Stimulated activated CD4-positive, alpha-beta T cell treated with anti-CD3 and anti-CD28 coated beads, Interleukin-15, amount 100 ng/mL, for 1 hour (primary cell): ENCODE results near the gene KCNK18.
"Not testable (repeated sequence)": the region's sequence is repeated elsewhere in the genome, so short reads cannot be mapped to it uniquely, and the experiment has no call there.

Experiments used
- DNase-seq, 2 donors: peaks; one replicate each; pipeline ENCODE4 v3.0.0-alpha.2; 2020; ENCODE audit warnings: low read depth in 1 of 2, low spot score in 1 of 2

The KCNK18 gene

GRCh38 chr10:117221156-117221711 lies 23.9 kb downstream of the KCNK18 start:
- no peak for DNase-seq

- DNase-seq = no peak
Measured at GRCh38 chr10:117222552-117222951, 25.3 kb downstream of the KCNK18 start.

GRCh38 chr10:117222976-117223692 lies 25.8 kb downstream of the KCNK18 start:
- no peak for DNase-seq

- no peak for DNase-seq
Measured at GRCh38 chr10:117223693-117224430, 26.6 kb downstream of the KCNK18 start.

- DNase-seq = no peak
Measured at GRCh38 chr10:117224881-117225280, 27.6 kb downstream of the KCNK18 start.

- DNase-seq = no peak
Measured at GRCh38 chr10:117226813-117227451, 29.6 kb downstream of the KCNK18 start.

- no peak for DNase-seq
Measured at GRCh38 chr10:117228210-117228609, 30.9 kb downstream of the KCNK18 start.

GRCh38 chr10:117230107-117230506 lies 32.8 kb downstream of the KCNK18 start:
- not testable (repeated sequence) for DNase-seq

GRCh38 chr10:117237401-117237991 lies 40.2 kb downstream of the KCNK18 start:
- DNase-seq = no peak

- DNase-seq = no peak
Measured at GRCh38 chr10:117239051-117239450, 41.8 kb downstream of the KCNK18 start.

- no peak for DNase-seq
Measured at GRCh38 chr10:117239721-117240620, 42.7 kb downstream of the KCNK18 start.

GRCh38 chr10:117240621-117241529 lies 43.6 kb downstream of the KCNK18 start, which contains the start of gene SLC18A2:
Gene SLC18A2, plus strand, starts transcription at chr10:117241114. Its CDS starts 580 bp downstream, at chr10:117241694.
- no peak for DNase-seq

- no peak for DNase-seq
Measured at GRCh38 chr10:117241541-117242462, 44.5 kb downstream of the KCNK18 start.

- DNase-seq = no peak
Measured at GRCh38 chr10:117242463-117242832, 45.2 kb downstream of the KCNK18 start.

GRCh38 chr10:117246997-117247671 lies 49.8 kb downstream of the KCNK18 start:
- no peak for DNase-seq

- no peak for DNase-seq
Measured at GRCh38 chr10:117248750-117249465, 51.6 kb downstream of the KCNK18 start.

- DNase-seq = no peak
Measured at GRCh38 chr10:117249493-117250093, 52.3 kb downstream of the KCNK18 start.
